SHP77 treated with DMSO at 0.1 percent for 48 hours (cell line): Measurements from ENCODE around the gene APEH.

Experiments
- DNase-seq: peaks from one replicate; lab custom pipeline; 2025; lab: John Stamatoyannopoulos, UW

The APEH gene

DNA sequence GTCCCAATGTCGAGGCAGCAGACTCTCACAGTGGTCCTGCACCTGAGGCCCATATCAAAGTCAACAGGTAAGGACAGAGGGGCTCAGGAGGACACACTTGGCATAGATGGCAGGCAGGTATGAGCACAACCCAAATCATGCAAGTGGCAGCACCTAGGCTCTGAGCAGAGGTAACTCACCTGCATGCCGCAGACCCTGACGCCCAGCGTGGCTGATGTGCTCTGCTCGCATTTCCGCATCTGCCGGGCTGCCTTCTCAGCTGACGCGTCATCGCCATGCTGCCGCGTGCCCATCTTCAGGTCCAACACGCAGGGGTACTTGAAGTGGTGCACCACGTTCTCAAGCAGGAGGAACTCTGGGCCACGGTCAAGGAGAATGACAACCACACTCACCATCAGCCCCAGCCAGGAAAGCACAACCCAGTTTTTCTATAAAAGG lies 53.8 kb downstream of the APEH start:
- DNase-seq: no peak

DNA sequence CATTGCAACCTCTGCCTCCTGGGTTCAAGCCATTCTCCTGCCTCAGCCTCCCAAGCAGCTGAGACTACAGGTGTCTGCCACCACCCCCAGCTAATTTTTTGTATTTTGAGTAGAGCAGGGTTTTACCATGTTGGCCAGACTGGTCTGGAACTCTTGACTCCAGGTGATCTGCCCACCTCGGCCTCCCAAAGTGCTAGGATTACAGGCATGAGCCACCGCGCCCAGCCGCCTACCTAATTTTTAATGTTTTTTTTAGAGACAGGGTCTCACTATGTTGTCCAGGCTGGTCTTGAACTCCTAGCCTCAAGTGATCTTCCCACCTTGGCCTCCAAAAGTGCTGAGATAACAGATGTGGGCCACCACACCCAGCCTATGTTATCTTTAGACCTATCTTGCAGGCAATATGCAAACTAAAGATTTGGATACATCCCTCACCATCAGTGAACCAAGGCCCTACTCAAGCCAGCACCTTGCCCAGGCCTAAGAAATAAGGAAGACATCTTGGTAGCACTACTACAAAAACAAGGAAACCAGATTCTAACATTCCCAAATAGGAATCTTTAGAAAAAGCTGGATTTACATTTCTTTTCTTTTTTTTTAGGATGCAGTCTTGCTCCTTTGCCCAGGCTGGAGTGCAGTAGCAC lies 55.9 kb downstream of the APEH start:
- DNase-seq: no peak

DNA sequence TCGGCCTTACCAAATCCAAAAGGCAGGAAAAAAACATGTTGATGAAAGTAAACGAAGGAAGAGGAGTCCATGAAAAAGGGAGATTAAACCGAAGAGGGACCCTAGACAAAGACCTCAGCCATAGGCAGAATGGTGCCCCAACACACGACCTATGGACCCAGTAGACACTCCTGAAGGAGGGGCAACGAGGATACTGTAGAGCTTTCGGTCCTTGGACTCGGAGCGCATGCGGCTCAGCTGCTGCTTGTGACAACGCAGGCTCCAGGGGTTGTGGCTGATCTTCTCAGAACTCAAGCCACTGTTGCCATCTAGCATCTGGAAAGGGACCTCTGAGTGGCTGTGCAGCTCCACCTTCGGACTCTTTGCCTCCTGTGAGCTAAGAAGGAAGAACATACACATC lies 58.4 kb downstream of the APEH start:
- no peak for DNase-seq

DNA sequence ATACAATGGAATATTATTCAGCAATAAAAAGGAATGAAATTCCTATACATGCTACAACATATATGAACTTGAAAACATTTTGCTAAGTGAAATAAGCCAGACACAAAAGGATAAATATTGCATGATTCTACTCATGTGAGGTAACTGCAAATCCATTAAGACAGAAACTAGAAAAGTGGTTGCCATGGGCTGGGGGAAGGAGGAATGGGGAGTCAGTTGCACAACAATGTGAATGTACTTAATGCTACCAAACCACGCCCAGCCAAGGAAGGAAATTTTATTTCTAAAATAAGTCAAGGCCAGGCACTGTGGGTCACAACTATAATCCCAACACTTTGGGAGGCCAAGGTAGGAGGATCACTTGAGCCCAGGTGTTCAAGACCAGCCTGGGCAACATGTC lies 59.4 kb downstream of the APEH start:
- DNase-seq: no peak
